Suprapubic skin (tissue), 4 donors: ENCODE data around the gene CRTC3. TPM values are rescaled to one million over a fixed set of nuclear protein-coding genes. Genes with fewer than 3 reads are reported as not detected.

Experiments used
- DNase-seq, 2 donors: peaks; one replicate each; pipeline ENCODE4 v3.0.0-alpha.2; 2019; ENCODE audit warnings: low spot score in 2 of 2
- H3K27ac ChIP-seq: fragments of 200-600 bp; sonication (generic); one replicate; pipeline ENCODE4 v1.5.1; 2019
- H3K27me3 ChIP-seq: fragments of 200-600 bp; sonication (generic); one replicate; pipeline ENCODE4 v1.5.1; 2019
- H3K36me3 ChIP-seq: fragments of 200-600 bp; sonication (generic); one replicate; pipeline ENCODE4 v1.5.1; 2019
- H3K4me1 ChIP-seq: fragments of 200-600 bp; sonication (generic); one replicate; pipeline ENCODE4 v1.5.1; 2019
- H3K4me3 ChIP-seq: fragments of 200-600 bp; sonication (generic); one replicate; pipeline ENCODE4 v1.5.1; 2019; ENCODE audit warnings: mild to moderate bottlenecking
- H3K9me3 ChIP-seq: fragments of 200-600 bp; sonication (generic); one replicate; pipeline ENCODE4 v1.5.1; 2019
- EP300 ChIP-seq: sonication (generic); formaldehyde crosslinking; IDR thresholded peaks from one replicate; pipeline ENCODE4 v1.6.1; 2017; ENCODE audit warnings: antibody characterized with exemption
- POLR2A ChIP-seq, 2 donors: fragments of 450-650 bp; IDR thresholded peaks; one replicate each; pipeline ENCODE4 v1.6.1; 2017; ENCODE audit warnings: antibody characterized with exemption in 2 of 2, mild to moderate bottlenecking in 2 of 2, moderate library complexity in 2 of 2
- POLR2AphosphoS5 ChIP-seq, 3 donors: sonication (generic); formaldehyde crosslinking; IDR thresholded peaks; one replicate each; pipeline ENCODE4 v1.6.1; 2017; ENCODE audit warnings: antibody characterized with exemption in 3 of 3
- WGBS: methylation state at CpG from one replicate; pipeline ENCODE4 v1.1.5; 2018; 5-methylcytosine and 5-hydroxymethylcytosine counted together
- total RNA-seq, 4 donors: library from RNA; depleted of rRNA; stranded (reverse); fragments of >200 nt; gene quantifications; one replicate each; pipeline ENCODE4 v1.1.0, GENCODE V29; 2016
- TF ChIP-seq, protein P1 (sequence below), 2 donors: fragments of 200-600 bp in 1 of 2; fragments of 450-650 bp in 1 of 2; sonication (generic) in 1 of 2; IDR thresholded peaks; one replicate each; pipeline ENCODE4 v1.5.1; 2016 to 2019; ENCODE audit warnings: antibody characterized with exemption in 2 of 2, mild to moderate bottlenecking in 1 of 2, moderate library complexity in 1 of 2

Gene CRTC3
- total RNA-seq, 4 donors from 2014 or later = 23.6 to 50.4 (median 33.4) TPM

DNA sequence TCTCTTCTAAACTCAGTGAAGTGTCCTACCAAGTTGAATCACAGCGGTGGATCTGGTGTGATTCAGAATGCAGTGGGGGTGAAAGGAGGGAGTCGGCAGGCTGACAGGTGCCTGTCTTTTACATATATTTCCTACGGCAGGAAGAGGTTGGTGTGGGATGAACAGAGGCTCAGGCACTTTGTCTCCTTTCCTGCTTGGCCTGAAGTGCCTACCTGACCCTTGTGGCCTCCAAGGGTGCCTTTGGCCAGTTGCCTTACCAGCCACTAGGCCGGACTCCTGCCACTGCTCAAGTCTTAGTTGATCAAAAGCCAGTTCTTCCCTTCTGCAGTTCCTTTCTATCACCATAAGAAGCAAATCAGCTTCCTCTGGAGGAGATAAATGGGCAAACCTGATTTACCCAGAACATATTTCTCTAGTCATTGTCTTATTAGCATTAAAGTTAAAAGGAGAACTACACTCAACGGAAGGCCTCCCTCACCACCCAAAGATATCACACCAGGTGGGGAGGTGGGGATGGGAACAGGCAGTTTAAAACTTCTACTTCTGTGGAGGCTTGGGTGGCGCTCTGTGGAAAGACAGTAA is 52.1 kb downstream of the CRTC3 start:
- Histone ChIP-seq H3K4me1 (peaks cover 25% of the 10 kb centered on the region), H3K27ac (no peak overlapping the region)
- no peak for DNase-seq

DNA sequence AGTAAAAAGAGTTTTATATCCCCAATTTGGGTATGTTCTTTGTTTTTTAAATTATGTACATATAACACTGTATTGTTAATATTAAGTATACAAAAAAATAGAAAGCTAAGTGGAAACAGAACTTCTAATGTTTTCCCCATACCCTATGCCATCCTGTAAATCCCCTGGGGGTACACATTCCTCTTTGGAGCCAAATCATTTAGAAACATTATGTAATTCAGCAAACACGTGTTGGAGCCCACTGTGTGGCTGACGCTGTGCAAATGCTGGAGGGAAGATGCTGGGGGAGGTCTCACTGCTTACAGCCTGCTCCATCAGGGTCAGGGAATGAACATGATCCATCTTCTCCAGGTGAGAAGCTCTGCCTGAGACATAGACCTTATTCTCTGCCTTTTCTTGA is 52.8 kb downstream of the CRTC3 start:
- no peaks in the 10 kb centered on the region for H3K27me3 ChIP-seq
- 42% methylated on average over 2 of the region's 2 CpGs for WGBS
- no peaks in the 10 kb centered on the region for H3K9me3 ChIP-seq
- no peaks in the 10 kb centered on the region for H3K36me3 ChIP-seq
- TF ChIP-seq POLR2AphosphoS5 (IDR thresholded peaks at IDR 0.05) (no peak), EP300 (no peak), POLR2A (IDR thresholded peaks at IDR 0.05) (no peak)
- TF ChIP-seq, protein P1, sequence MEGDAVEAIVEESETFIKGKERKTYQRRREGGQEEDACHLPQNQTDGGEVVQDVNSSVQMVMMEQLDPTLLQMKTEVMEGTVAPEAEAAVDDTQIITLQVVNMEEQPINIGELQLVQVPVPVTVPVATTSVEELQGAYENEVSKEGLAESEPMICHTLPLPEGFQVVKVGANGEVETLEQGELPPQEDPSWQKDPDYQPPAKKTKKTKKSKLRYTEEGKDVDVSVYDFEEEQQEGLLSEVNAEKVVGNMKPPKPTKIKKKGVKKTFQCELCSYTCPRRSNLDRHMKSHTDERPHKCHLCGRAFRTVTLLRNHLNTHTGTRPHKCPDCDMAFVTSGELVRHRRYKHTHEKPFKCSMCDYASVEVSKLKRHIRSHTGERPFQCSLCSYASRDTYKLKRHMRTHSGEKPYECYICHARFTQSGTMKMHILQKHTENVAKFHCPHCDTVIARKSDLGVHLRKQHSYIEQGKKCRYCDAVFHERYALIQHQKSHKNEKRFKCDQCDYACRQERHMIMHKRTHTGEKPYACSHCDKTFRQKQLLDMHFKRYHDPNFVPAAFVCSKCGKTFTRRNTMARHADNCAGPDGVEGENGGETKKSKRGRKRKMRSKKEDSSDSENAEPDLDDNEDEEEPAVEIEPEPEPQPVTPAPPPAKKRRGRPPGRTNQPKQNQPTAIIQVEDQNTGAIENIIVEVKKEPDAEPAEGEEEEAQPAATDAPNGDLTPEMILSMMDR (IDR thresholded peaks at IDR 0.05) = no peak
- no peak overlapping the region for H3K4me3 ChIP-seq
- H3K4me1 ChIP-seq = peaks cover 25% of the 10 kb centered on the region
- DNase-seq = no peak
- H3K27ac ChIP-seq = no peak overlapping the region

More for the DNA sequence above, 52.1 kb downstream of the CRTC3 start:
- TF ChIP-seq, protein P1 (IDR thresholded peaks at IDR 0.05) = no peak
- TF ChIP-seq POLR2A (IDR thresholded peaks at IDR 0.05) = no peak
- no peak for TF ChIP-seq POLR2AphosphoS5 (IDR thresholded peaks at IDR 0.05)
- Histone ChIP-seq H3K9me3 (no peaks in the 10 kb centered on the region), H3K4me3 (no peak overlapping the region), H3K36me3 (no peaks in the 10 kb centered on the region), H3K27me3 (no peaks in the 10 kb centered on the region)
- WGBS = 75% methylated on average over 6 of the region's 6 CpGs

DNA sequence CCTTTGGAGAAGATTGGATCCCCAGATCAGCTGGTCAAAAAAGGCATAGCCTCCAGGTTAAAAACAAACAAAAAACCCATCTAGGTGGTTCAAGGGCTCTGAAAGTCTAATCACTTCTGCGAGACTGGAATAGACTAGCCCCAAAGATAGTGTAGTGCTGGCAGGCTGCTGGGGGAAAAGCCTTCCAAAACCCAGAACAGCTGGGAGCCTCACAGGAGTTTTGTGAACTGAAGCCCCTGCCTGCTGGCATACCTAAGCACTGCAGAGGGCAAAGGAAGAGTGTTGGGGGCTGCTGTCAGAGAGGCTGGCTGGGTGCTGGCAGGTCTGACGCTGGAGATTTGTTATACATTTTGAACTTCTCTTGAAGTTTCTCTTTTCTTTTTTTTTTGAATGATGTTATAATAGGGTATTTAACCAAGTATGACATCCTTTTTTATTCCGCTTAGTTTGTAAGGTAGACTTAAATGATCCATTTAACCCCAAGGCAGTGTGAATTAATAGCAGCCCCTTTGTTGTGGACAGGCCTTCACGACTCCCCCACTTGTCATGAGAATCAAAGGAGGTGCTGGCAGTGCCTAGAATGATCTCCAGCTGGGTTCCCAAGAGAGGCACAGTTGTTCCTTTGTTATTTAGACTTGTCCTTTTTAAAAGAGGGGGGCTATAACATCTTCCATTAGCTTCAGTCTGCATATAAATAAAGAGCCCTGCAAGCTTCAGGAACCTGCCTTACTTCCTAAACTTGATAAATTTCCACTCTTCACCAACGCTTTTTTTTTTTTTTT is 53.9 kb downstream of the CRTC3 start:
- Histone ChIP-seq H3K27ac (no peak overlapping the region), H3K9me3 (no peaks in the 10 kb centered on the region), H3K27me3 (no peaks in the 10 kb centered on the region), H3K4me3 (no peak overlapping the region), H3K36me3 (no peaks in the 10 kb centered on the region), H3K4me1 (peaks cover 25% of the 10 kb centered on the region)
- TF ChIP-seq, protein P1 (IDR thresholded peaks at IDR 0.05) = no peak
- TF ChIP-seq POLR2AphosphoS5 (IDR thresholded peaks at IDR 0.05) = no peak
- WGBS = 60% methylated on average over 5 of the region's 5 CpGs
- no peak for DNase-seq

DNA sequence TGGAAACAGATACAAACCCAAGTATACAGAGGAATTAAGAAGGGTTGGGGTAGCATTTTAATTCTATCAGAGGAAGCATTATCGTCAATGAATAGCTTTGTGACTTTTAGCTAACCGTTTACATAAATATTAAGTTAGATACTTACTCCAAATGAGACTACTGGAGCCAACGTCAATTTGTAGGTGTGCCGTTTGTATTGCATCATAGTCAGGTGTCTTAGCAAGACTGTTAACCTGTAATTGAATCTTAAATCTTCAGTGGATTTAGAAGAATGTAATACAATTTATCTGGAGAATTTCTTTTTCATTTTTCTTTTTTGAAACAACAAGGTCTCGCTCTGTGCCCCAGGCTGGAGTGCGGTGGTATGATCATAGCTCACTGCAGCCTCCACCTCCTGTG is 55.1 kb downstream of the CRTC3 start:
- H3K4me3 ChIP-seq = no peak overlapping the region
- no peaks in the 10 kb centered on the region for H3K36me3 ChIP-seq
- TF ChIP-seq POLR2AphosphoS5 (IDR thresholded peaks at IDR 0.05) (no peak), POLR2A (IDR thresholded peaks at IDR 0.05) (no peak), EP300 (no peak)
- TF ChIP-seq, protein P1 (IDR thresholded peaks at IDR 0.05) = no peak
- no peaks in the 10 kb centered on the region for H3K27me3 ChIP-seq
- no peaks in the 10 kb centered on the region for H3K9me3 ChIP-seq
- no peak for DNase-seq
- 65% methylated on average over 6 of the region's 6 CpGs for WGBS
- H3K4me1 ChIP-seq = peaks cover 25% of the 10 kb centered on the region
- H3K27ac ChIP-seq = no peak overlapping the region

DNA sequence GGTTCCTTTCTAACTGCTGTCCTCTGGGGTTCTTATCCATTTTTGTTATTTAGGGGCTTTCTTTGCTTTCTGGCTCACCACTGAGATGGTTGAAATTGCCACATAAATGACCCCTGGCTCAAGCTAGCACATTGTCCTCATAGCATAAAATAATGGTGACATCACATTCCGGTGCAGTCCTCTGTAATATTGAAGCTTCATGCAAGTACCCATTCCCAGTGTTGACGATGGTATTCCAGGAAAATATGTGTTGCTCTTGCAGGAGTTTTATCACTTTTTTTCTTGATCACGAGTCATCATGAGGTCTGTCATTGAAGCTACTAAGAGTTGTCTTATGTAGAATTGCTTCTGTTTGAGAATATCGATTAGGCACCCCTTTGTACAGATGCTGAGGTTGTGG is 56.1 kb downstream of the CRTC3 start:
- DNase-seq = no peak
- TF ChIP-seq EP300 (no peak), POLR2A (IDR thresholded peaks at IDR 0.05) (no peak), POLR2AphosphoS5 (IDR thresholded peaks at IDR 0.05) (no peak)
- TF ChIP-seq, protein P1 (IDR thresholded peaks at IDR 0.05) = no peak
- H3K4me1 ChIP-seq = peaks cover 18% of the 10 kb centered on the region
- no peaks in the 10 kb centered on the region for H3K9me3 ChIP-seq
- no peak overlapping the region for H3K4me3 ChIP-seq
- H3K27ac ChIP-seq = no peak overlapping the region
- 73% methylated on average over 4 of the region's 4 CpGs for WGBS
- H3K36me3 ChIP-seq = no peaks in the 10 kb centered on the region
- no peaks in the 10 kb centered on the region for H3K27me3 ChIP-seq
